Measurements from ENCODE around the gene MPZL3. TPM values are rescaled to one million over a fixed set of nuclear protein-coding genes. Genes with fewer than 3 reads are reported as not detected.
"Not testable (repeated sequence)": the region's sequence is repeated elsewhere in the genome, so short reads cannot be mapped to it uniquely, and the experiment has no call there.

The MPZL3 gene
- total RNA-seq, 2 experiments from 2014 or later = 34.0 to 34.9 TPM

DNA sequence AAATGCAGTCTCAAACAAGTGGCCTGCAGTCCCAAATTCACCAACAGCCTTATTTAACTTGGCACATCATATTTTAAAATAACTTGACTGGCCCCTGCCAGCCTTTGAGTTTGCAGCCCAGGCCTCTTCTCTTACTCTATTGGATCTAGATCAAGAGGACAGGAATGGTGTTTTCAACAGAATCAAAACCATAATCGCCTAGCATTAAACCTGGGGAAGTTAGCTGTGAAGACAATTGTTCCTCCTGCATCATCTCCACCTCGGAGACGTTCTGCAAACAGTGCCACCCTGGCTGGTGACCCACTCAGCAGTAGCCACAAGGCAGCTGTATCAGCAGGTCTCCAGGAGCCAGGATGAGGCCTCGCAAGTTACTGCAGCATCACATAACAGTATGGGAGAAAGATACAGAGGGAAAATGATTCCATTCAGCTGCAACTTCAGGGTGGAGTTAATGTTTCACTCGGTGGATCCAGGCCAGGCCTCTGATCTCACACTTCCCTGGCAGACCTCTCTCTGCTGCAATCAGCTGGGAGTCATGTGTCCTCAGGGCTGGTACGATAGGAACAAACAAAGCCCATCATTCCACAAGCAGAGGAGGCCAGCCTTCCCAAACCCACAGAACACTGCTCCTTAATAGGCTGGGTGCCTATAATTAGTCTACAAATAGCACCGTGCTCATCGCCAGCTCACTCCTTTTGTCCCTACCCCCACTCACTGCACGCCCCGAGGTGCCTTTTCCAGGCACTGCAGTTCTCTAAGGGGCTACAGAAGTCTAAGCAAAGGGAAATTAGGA lies 57.1 kb downstream of the MPZL3 start:
- no peak overlapping the region for H3K4me3 Mint-ChIP-seq
- peaks cover 68% of the 10 kb centered on the region for H3K36me3 Mint-ChIP-seq (ENCODE audit: low read depth)
- H3K27me3 Mint-ChIP-seq = peaks cover 3% of the 10 kb centered on the region
- H3K27ac Mint-ChIP-seq = no peak overlapping the region
- peaks cover 7% of the 10 kb centered on the region for H3K9me3 Mint-ChIP-seq
- ChIA-PET POLR2A (no interaction called here), CTCF (interaction anchor here (0.6 to 1.2 kb wide), 2 partner anchors 100 to 238 kb away, joined by 3 to 6 read pairs; no protein-coding TSS in a partner anchor)
- peaks cover 15% of the 10 kb centered on the region for H3K4me1 Mint-ChIP-seq
- no peak for DNase-seq

GRCh38 chr11:118193910-118194566 lies 58.1 kb downstream of the MPZL3 start:
- Mint-ChIP-seq H3K27me3 (peaks cover 13% of the 10 kb centered on the region), H3K4me1 (peaks cover 11% of the 10 kb centered on the region), H3K27ac (no peak overlapping the region), H3K9me3 (peaks cover 7% of the 10 kb centered on the region), H3K4me3 (no peak overlapping the region), H3K36me3 (ENCODE audit: low read depth) (peaks cover 64% of the 10 kb centered on the region)
- POLR2A ChIA-PET = no interaction called here
- CTCF ChIA-PET = interaction anchor here (1.2 kb wide), 1 partner anchor 101 kb away, joined by 6 read pairs; no protein-coding TSS in a partner anchor
- DNase-seq = no peak

DNA sequence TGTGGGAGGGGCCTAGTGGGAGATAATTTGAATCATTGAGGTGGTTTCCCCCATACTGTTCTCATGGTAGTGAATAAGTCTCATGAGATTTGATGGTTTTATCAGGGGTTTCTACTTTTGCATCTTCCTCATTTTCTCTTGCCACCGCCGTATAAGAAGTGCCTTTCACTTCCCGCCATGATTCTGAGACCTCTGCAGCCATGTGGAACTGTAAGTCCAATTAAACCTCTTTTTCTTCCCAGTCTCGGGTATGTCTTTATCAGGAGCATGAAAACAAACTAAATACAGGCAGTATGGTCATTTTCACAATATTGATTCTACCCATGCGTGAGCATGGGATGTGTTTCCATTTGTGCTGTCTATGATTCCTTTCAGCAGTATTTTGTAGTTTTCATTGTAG lies 59.3 kb downstream of the MPZL3 start:
- H3K27ac Mint-ChIP-seq, CTCF ChIA-PET, DNase-seq, POLR2A ChIA-PET, H3K9me3 Mint-ChIP-seq, H3K4me3 Mint-ChIP-seq, H3K4me1 Mint-ChIP-seq: not testable (repeated sequence)
- Mint-ChIP-seq H3K36me3 (ENCODE audit: low read depth) (peaks cover 57% of the 10 kb centered on the region), H3K27me3 (peaks cover 18% of the 10 kb centered on the region)

DNA sequence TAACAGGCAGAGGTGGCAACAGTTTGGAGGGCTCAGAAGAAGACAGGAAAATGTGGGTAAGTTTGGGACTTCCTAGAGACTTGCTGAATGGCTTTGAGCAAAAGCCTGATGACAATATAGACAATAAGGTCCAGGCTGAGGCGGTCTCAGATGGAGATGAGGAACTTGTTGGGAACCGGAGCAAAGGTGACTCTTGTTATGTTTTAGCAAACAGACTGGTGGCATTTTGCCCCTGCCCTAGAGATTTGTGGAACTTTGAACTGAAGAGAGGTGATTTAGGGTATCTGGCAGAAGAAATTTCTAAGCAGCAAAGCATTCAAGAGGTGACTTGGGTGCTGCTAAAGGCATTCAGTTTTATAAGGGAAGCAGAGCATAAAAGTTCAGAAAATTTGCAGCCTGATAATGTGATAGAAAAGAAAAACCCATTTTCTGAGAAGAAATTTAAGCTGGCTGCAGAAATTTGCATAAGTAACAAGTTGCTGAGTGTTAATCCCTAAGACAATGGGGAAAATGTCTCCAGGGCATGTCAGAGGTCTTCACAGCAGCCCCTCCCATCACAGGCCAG lies 61.1 kb downstream of the MPZL3 start:
- POLR2A ChIA-PET, CTCF ChIA-PET, H3K27ac Mint-ChIP-seq, DNase-seq, H3K9me3 Mint-ChIP-seq, H3K4me1 Mint-ChIP-seq, H3K4me3 Mint-ChIP-seq: not testable (repeated sequence)
- H3K36me3 Mint-ChIP-seq (ENCODE audit: low read depth) = peaks cover 45% of the 10 kb centered on the region
- H3K27me3 Mint-ChIP-seq = peaks cover 31% of the 10 kb centered on the region

DNA sequence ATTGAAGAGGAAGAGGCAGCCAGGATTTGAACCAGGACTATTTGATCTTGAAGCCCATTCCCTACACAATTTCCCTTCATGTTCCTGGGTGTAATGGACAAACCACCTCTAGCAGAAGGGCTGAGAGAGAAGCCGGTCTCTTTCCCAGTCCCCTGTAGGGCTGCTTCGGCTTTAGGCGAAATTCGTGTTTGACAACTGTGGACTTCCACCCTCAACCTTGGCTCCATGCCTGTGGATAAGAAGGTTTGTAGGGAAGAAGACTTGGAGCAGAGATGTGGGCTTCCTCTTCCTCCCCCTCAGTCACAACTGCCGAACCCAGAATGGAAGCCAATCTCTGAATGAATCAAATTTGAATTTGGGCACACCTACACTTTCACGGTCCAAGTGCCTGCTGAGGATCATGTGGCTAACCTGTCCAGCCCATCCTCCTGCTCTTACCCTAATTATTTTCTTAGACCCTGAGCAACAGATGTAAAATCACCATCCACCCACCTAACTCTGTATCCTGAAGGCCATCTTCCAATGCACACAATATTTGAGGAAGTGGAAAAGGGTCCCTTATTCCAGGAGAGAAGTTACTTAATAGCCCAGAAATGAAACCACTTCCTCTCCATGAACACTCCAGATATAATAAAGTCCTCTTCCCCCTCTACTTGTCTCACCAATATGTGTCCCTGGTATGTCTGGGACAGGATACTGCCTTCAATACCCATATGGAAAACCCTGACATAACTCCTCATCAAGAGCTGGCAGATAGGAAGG lies 65.6 kb downstream of the MPZL3 start:
- peaks cover 8% of the 10 kb centered on the region for H3K36me3 Mint-ChIP-seq (ENCODE audit: low read depth)
- H3K27me3 Mint-ChIP-seq = peaks cover 43% of the 10 kb centered on the region
- no peak overlapping the region for H3K4me3 Mint-ChIP-seq
- no peaks in the 10 kb centered on the region for H3K4me1 Mint-ChIP-seq
- ChIA-PET CTCF (interaction anchor here (2.7 kb wide), 1 partner anchor 15 kb away, joined by 21 read pairs; no protein-coding TSS in a partner anchor), POLR2A (no interaction called here)
- H3K27ac Mint-ChIP-seq = no peak overlapping the region
- peaks cover 5% of the 10 kb centered on the region for H3K9me3 Mint-ChIP-seq
- no peak for DNase-seq

DNA sequence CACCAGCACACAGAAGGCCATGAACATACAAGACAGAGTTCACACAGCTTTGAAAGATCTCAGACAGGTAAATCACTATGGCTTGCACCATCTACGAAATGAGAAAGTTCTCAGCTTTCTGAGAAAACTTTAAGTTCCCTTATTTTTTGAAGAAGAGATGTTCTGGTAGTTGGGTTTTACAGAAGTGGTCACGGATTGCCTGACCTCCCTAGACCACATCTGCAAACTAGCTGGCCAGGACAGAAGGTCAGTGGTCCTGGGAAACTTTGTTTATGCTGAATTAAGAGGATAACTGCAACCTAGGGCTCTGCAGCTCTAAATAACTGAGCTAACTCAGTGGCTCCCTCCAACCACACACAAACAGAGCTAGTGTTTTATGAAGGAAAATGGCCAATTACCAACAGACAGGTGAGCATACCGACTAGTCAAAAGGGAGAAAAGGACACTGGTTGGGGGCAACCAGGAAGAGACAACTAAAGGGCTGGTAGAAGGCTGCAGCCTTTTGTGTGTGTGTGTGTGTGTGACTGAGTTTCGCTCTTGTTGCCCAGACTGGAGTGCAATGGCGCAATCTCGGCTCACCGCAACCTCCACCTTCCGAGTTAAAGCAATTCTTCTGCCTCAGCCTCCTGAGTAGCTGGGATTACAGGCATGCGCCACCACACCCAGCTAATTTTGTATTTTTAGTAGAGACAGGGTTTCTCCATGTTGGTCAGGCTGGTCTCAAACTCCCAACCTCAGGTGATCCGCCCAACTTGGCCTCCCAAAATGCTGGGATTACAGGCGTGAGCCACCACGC lies 67.2 kb downstream of the MPZL3 start:
- H3K27ac Mint-ChIP-seq = no peak overlapping the region
- no peak for DNase-seq
- H3K36me3 Mint-ChIP-seq (ENCODE audit: low read depth) = no peaks in the 10 kb centered on the region
- POLR2A ChIA-PET = no interaction called here
- CTCF ChIA-PET = interaction anchor here (0.7 to 2.7 kb wide), 5 partner anchors 13 to 377 kb away, joined by 3 to 21 read pairs (median 3); no protein-coding TSS in a partner anchor
- H3K4me3 Mint-ChIP-seq = no peak overlapping the region
- H3K4me1 Mint-ChIP-seq = no peaks in the 10 kb centered on the region
- no peaks in the 10 kb centered on the region for H3K9me3 Mint-ChIP-seq
- peaks cover 39% of the 10 kb centered on the region for H3K27me3 Mint-ChIP-seq

DNA sequence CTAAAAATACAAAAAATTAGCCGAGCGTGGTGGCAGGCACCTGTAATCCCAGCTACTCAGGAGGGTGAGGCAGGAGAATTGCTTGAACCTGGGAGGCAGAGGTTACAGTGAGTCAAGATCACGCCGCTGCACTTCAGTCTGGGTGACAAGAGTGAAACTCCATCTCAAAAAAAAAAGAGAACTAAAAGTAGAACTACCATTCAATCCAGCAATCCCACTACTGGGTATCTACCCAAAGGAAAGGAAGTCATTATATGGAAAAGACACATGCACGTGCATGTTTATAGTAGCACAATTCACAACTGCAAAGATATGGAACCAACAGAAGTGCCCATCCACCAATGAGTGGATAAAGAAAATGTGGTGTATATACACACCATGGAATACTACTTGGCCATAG lies 68.5 kb downstream of the MPZL3 start:
- H3K4me3 Mint-ChIP-seq; POLR2A ChIA-PET; H3K36me3 Mint-ChIP-seq (ENCODE audit: low read depth); H3K4me1 Mint-ChIP-seq; H3K27ac Mint-ChIP-seq; H3K9me3 Mint-ChIP-seq; DNase-seq: not testable (repeated sequence)
- CTCF ChIA-PET = interaction anchor here (2.7 kb wide), 1 partner anchor 12 kb away, joined by 21 read pairs; no protein-coding TSS in a partner anchor
- H3K27me3 Mint-ChIP-seq = peaks cover 31% of the 10 kb centered on the region

DNA sequence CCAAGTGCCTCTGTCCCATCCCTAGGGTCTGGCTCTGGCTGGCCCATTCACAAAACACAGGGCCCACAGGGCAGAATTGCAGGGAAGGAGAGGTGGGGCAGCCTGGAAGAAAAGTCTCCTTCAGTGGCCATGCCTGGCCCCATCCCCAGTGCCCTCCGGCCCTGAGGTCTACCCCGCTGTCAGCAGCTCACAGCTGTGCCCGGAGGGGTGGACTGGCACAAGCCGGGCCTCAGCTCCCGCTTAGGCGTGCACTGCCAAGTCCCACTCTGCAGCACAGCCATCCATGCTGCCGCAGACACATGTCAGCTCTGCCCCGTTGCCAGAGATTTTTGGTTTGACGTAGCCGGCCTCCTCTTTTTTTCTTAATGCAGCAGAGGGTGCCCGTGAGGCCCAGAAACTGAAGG lies 71.9 kb downstream of the MPZL3 start:
- CTCF ChIA-PET = interaction anchor here (0.5 to 2.7 kb wide), 3 partner anchors 8 to 1105 kb away, joined by 7 to 12 read pairs (median 10); no protein-coding TSS in a partner anchor
- Mint-ChIP-seq H3K9me3 (no peaks in the 10 kb centered on the region), H3K27me3 (peaks cover 26% of the 10 kb centered on the region), H3K4me3 (no peak overlapping the region), H3K27ac (no peak overlapping the region), H3K4me1 (no peaks in the 10 kb centered on the region), H3K36me3 (ENCODE audit: low read depth) (no peaks in the 10 kb centered on the region)
- POLR2A ChIA-PET = interaction anchor here (1.1 kb wide), 1 partner anchor 61 kb away, joined by 3 read pairs; no protein-coding TSS in a partner anchor
- no peak for DNase-seq

DNA sequence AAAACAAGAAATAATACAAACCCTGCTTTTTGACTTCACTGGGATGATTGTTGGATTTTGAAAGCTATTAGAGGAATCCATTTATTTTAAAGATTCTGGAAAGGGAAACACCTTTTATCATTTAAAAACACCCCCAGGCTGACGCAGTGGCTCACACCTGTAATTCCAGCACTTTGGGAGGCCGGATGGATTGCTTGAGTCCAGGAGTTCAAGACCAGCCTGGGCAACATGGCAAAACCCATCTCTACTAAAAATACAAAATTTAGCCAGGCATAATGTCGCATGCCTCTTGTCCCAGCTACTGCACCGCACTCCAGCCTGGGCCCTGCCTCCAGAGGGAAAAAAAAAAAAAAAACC lies 75.4 kb downstream of the MPZL3 start:
- no peak for DNase-seq
- Mint-ChIP-seq H3K9me3 (no peaks in the 10 kb centered on the region), H3K27ac (no peak overlapping the region), H3K36me3 (ENCODE audit: low read depth) (no peaks in the 10 kb centered on the region), H3K4me1 (peaks cover under 1% of the 10 kb centered on the region), H3K4me3 (no peak overlapping the region), H3K27me3 (peaks cover 20% of the 10 kb centered on the region)
- ChIA-PET CTCF (interaction anchor here (0.7 kb wide), 1 partner anchor 72 kb away, joined by 3 read pairs; no protein-coding TSS in a partner anchor), POLR2A (no interaction called here)

Other genes with a start within 250 kb of the MPZL3 start
- under 1 TPM in 1 of 2 experiments, not detected in 1; 0.05 TPM for gene TMPRSS4, start 175.3 kb downstream of the MPZL3 start, total RNA-seq
- under 1 TPM; 0.45 to 0.55 TPM for gene SMIM35, start 165.4 kb downstream of the MPZL3 start, total RNA-seq
- gene SCN4B, start 99.5 kb downstream of the MPZL3 start, total RNA-seq = under 1 TPM in 1 of 2 experiments, not detected in 1; 0.28 TPM
- gene SCN2B, start 75.7 kb downstream of the MPZL3 start, total RNA-seq = not detected
- gene JAML, start 27.4 kb downstream of the MPZL3 start, total RNA-seq = 100 to 1,000 TPM; 102 to 103 TPM
- 1 to 10 TPM; 3.8 to 5.3 TPM for gene MPZL2, start 11.9 kb upstream of the MPZL3 start, total RNA-seq
- 100 to 1,000 TPM; 639 to 653 TPM for gene CD3E, start 52.4 kb upstream of the MPZL3 start, total RNA-seq
- 100 to 1,000 TPM; 467 to 476 TPM for gene CD3D, start 90.3 kb upstream of the MPZL3 start, total RNA-seq
- gene CD3G, start 92.0 kb upstream of the MPZL3 start, total RNA-seq = 100 to 1,000 TPM; 223 to 225 TPM
- 10 to 100 TPM; 42.1 to 44.1 TPM for gene UBE4A, start 107.2 kb upstream of the MPZL3 start, total RNA-seq
- 100 to 1,000 TPM; 251 to 260 TPM for gene ATP5MG, start 149.2 kb upstream of the MPZL3 start, total RNA-seq
- 100 to 1,000 TPM in 1 of 2 experiments, 10 to 100 TPM in 1; 94.6 to 102 TPM for gene KMT2A, start 184.1 kb upstream of the MPZL3 start, total RNA-seq